Measurements from ENCODE around the gene PDZD2. TPM values are rescaled to one million over a fixed set of nuclear protein-coding genes. Genes with fewer than 3 reads are reported as not detected.

Gene PDZD2
- total RNA-seq, 3 donors from 2014 or later: 1.8 to 10.1 (median 2.1) TPM

- no peaks in the 10 kb centered on the region for H3K36me3 ChIP-seq (ENCODE audit: low read depth)
- no peaks in the 10 kb centered on the region for H3K4me1 ChIP-seq (ENCODE audit: low read depth)
- no peaks in the 10 kb centered on the region for H3K9me3 ChIP-seq
- no peak overlapping the region for H3K4me3 ChIP-seq
- TF ChIP-seq CTCF (IDR thresholded peaks at IDR 0.05): no peak
- no peak for ATAC-seq
- intact Hi-C loops (cut with DNase I, micrococcal nuclease): no loop called here
- DNase-seq: no peak
Observed at GRCh38 chr5:31614151-31615020, 24.5 kb upstream of the PDZD2 start.

- intact Hi-C loops (cut with DNase I, micrococcal nuclease): no loop called here
- Histone ChIP-seq H3K4me3 (no peak overlapping the region), H3K4me1 (ENCODE audit: low read depth) (no peaks in the 10 kb centered on the region), H3K36me3 (ENCODE audit: low read depth) (no peaks in the 10 kb centered on the region), H3K9me3 (no peaks in the 10 kb centered on the region)
- no peak for DNase-seq
- TF ChIP-seq CTCF (IDR thresholded peaks at IDR 0.05): no peak
- ATAC-seq: no peak
Observed at GRCh38 chr5:31617867-31618266, 21.1 kb upstream of the PDZD2 start.

- intact Hi-C loops (cut with DNase I, micrococcal nuclease): no loop called here
- ATAC-seq: no peak
- no peak overlapping the region for H3K4me3 ChIP-seq
- no peak for DNase-seq
- H3K36me3 ChIP-seq (ENCODE audit: low read depth): no peaks in the 10 kb centered on the region
- H3K9me3 ChIP-seq: no peaks in the 10 kb centered on the region
- TF ChIP-seq CTCF (IDR thresholded peaks at IDR 0.05): no peak
- no peaks in the 10 kb centered on the region for H3K4me1 ChIP-seq (ENCODE audit: low read depth)
Observed at GRCh38 chr5:31620026-31620425, 18.9 kb upstream of the PDZD2 start.

GRCh38 chr5:31623249-31623648 lies 15.7 kb upstream of the PDZD2 start:
- H3K36me3 ChIP-seq (ENCODE audit: low read depth): no peaks in the 10 kb centered on the region
- no peak overlapping the region for H3K4me3 ChIP-seq
- no peak for TF ChIP-seq CTCF (IDR thresholded peaks at IDR 0.05)
- H3K4me1 ChIP-seq (ENCODE audit: low read depth): no peaks in the 10 kb centered on the region
- H3K9me3 ChIP-seq: no peaks in the 10 kb centered on the region
- ATAC-seq (no peak), DNase-seq (no peak)
- intact Hi-C loops (cut with DNase I, micrococcal nuclease): no loop called here

- DNase-seq: no peak
- H3K4me3 ChIP-seq: no peak overlapping the region
- TF ChIP-seq CTCF (IDR thresholded peaks at IDR 0.05): no peak
- H3K4me1 ChIP-seq (ENCODE audit: low read depth): no peaks in the 10 kb centered on the region
- H3K36me3 ChIP-seq (ENCODE audit: low read depth): no peaks in the 10 kb centered on the region
- intact Hi-C loops (cut with DNase I, micrococcal nuclease): no loop called here
- no peaks in the 10 kb centered on the region for H3K9me3 ChIP-seq
- no peak for ATAC-seq
Observed at GRCh38 chr5:31625394-31625793, 13.5 kb upstream of the PDZD2 start.
